ENCODE data around the gene CKS1B. TPM values are rescaled to one million over a fixed set of nuclear protein-coding genes. Genes with fewer than 3 reads are reported as not detected.

Gene CKS1B
- total RNA-seq, 6 experiments from 2014 or later = 14.9 to 51.7 (median 23.1) TPM

GRCh38 chr1:154959426-154959780 is 15.1 kb upstream of the CKS1B start:
- TF ChIP-seq CTCF (IDR thresholded peaks at IDR 0.05) (no peak), POLR2A (IDR thresholded peaks at IDR 0.05) (no peak)
- Histone ChIP-seq H3K36me3 (peaks cover 0 to 25% (median 10%) of the 10 kb centered on the region in 4 donors), H3K4me1 (peaks cover 0 to 37% (median 4%) of the 10 kb centered on the region in 4 donors), H3K4me3 (no peak overlapping the region), H3K27me3 (no peaks in the 10 kb centered on the region), H3K9me3 (no peaks in the 10 kb centered on the region), H3K27ac (no peak overlapping the region)
- WGBS (ENCODE audit: insufficient coverage, low coverage, low lambda C conversion rate, missing lambda C conversion rate) = no CpG with 5 or more reads among the region's 7 CpGs
- DNase-seq (peak in 1 of 3 donors; percentile 22), ATAC-seq (no peak)
- intact Hi-C loops (cut with DNase I) = loop anchor here in 1 of 2 donors (10.0 kb wide), 1 partner anchor 95 kb away; the partner anchor contains the start of gene ADAM15

GRCh38 chr1:154960446-154961136 is 13.9 kb upstream of the CKS1B start:
- 24% methylated on average over 10 of the region's 10 CpGs for WGBS (ENCODE audit: insufficient coverage, low coverage, low lambda C conversion rate, missing lambda C conversion rate)
- H3K36me3 ChIP-seq = peaks cover 0 to 37% (median 16%) of the 10 kb centered on the region in 4 donors
- ATAC-seq = no peak
- intact Hi-C loops (cut with DNase I) = no loop called here
- TF ChIP-seq POLR2A (IDR thresholded peaks at IDR 0.05) (no peak), CTCF (IDR thresholded peaks at IDR 0.05) (no peak)
- peaks cover 0 to 26% (median 0%) of the 10 kb centered on the region in 4 donors for H3K4me1 ChIP-seq
- H3K4me3 ChIP-seq = peak overlapping the region; percentile 84 to 93 (median 87)
- H3K27me3 ChIP-seq = no peaks in the 10 kb centered on the region
- DNase-seq = no peak
- H3K9me3 ChIP-seq = no peaks in the 10 kb centered on the region
- H3K27ac ChIP-seq = peak overlapping the region; percentile 98 to 100 (median 98)

- WGBS (ENCODE audit: insufficient coverage, low coverage, low lambda C conversion rate, missing lambda C conversion rate) = under 1% methylated on average over 14 of the region's 93 CpGs
- intact Hi-C loops (cut with DNase I) = no loop called here
- H3K4me1 ChIP-seq = peaks cover 0 to 22% (median 0%) of the 10 kb centered on the region in 4 donors
- TF ChIP-seq CTCF (IDR thresholded peaks at IDR 0.05) = peak; percentile 49 to 69 (median 60)
- TF ChIP-seq POLR2A (IDR thresholded peaks at IDR 0.05) = peak; percentile 87
- H3K27ac ChIP-seq = peak within 1 kb of the TSS; percentile 98 to 100 (median 98)
- H3K4me3 ChIP-seq = peak within 1 kb of the TSS; percentile 84 to 93 (median 87)
- H3K9me3 ChIP-seq = no peaks in the 10 kb centered on the region
- no peaks in the 10 kb centered on the region for H3K27me3 ChIP-seq
- DNase-seq (peak; percentile 87 to 89 (median 89)), ATAC-seq (peak; percentile 81 to 91 (median 84))
- peaks cover 2 to 46% (median 20%) of the 10 kb centered on the region in 4 donors for H3K36me3 ChIP-seq
Measured at GRCh38 chr1:154961207-154962155, 13.0 kb upstream of the CKS1B start, which contains the start of gene PYGO2. Gene PYGO2 (minus strand): TSS chr1:154961782. CDS start chr1:154961576, 206 bp downstream.

- no peaks in the 10 kb centered on the region for H3K9me3 ChIP-seq
- H3K4me3 ChIP-seq = peak overlapping the region; percentile 84 to 93 (median 87)
- TF ChIP-seq CTCF (IDR thresholded peaks at IDR 0.05) (no peak), POLR2A (IDR thresholded peaks at IDR 0.05) (no peak)
- H3K36me3 ChIP-seq = peaks cover 4 to 54% (median 24%) of the 10 kb centered on the region in 4 donors
- WGBS (ENCODE audit: insufficient coverage, low coverage, low lambda C conversion rate, missing lambda C conversion rate) = 1% methylated on average over 18 of the region's 25 CpGs
- DNase-seq (peak; percentile 53 to 61 (median 61)), ATAC-seq (peak; percentile 27 to 42 (median 36))
- no peaks in the 10 kb centered on the region for H3K27me3 ChIP-seq
- intact Hi-C loops (cut with DNase I) = no loop called here
- peak overlapping the region; percentile 98 to 100 (median 98) for H3K27ac ChIP-seq
- peaks cover 0 to 19% (median 0%) of the 10 kb centered on the region in 4 donors for H3K4me1 ChIP-seq
Measured at GRCh38 chr1:154962156-154962749, 12.2 kb upstream of the CKS1B start.
